GM06990 (cell line): ENCODE data around the gene DDX60.

ENCODE experiments used
- DNase-seq: peaks from one replicate; pipeline ENCODE4 v3.0.0-alpha.2; 2011; ENCODE audit not compliant: insufficient read length; ENCODE audit errors: extremely low read depth
- H3K27me3 ChIP-seq: replicated peaks from 2 replicates; pipeline ENCODE4 v1.6.0; 2011; ENCODE audit warnings: low read length; ENCODE audit not compliant: control insufficient read depth, insufficient read depth
- H3K36me3 ChIP-seq: 2 replicates; pipeline ENCODE4 v1.5.1; 2011; ENCODE audit warnings: low read length; ENCODE audit not compliant: control insufficient read depth, insufficient read depth
- H3K4me3 ChIP-seq: replicated peaks from 2 replicates; pipeline ENCODE4 v1.5.1; 2011; ENCODE audit warnings: low read depth, mild to moderate bottlenecking, control low read depth, low read length
- TF ChIP-seq, protein P1 (sequence below): IDR thresholded peaks from 2 replicates; pipeline ENCODE4 v1.5.1; 2011; ENCODE audit warnings: low read length, control low read depth, mild to moderate bottlenecking, inconsistent platforms; ENCODE audit not compliant: insufficient read depth, poor library complexity, severe bottlenecking

The DDX60 gene

DNA sequence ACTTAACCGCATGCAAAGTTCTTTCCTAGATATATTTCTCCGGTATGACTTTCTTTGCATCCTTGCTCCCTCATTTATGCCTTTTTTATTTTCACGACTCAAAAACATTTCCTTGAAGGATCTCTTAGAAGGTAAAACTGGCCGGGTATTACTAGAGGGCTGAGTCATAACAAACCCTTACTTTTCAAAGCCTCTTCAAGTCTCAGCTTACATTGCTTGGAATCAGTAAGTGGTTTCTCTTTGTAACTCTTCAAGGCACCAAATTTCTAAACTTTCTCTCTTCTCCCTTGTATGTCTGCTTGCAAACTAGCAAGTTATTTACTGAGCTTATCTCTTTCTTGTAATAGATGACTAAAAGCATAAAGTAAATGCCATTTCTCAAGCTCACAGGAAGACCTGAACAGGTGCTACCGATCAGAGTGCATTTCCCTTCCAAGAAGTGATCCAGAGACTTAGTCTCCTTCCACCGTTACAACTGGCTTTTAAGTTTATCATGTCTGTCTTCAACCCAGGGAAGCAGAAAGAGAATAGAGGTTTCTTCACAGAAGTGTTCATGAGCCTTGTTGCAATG, 150.8 kb downstream of the DDX60 start:
- Histone ChIP-seq H3K4me3 (no peak overlapping the region), H3K36me3 (no peaks in the 10 kb centered on the region), H3K27me3 (no peaks in the 10 kb centered on the region)
- TF ChIP-seq, protein P1, sequence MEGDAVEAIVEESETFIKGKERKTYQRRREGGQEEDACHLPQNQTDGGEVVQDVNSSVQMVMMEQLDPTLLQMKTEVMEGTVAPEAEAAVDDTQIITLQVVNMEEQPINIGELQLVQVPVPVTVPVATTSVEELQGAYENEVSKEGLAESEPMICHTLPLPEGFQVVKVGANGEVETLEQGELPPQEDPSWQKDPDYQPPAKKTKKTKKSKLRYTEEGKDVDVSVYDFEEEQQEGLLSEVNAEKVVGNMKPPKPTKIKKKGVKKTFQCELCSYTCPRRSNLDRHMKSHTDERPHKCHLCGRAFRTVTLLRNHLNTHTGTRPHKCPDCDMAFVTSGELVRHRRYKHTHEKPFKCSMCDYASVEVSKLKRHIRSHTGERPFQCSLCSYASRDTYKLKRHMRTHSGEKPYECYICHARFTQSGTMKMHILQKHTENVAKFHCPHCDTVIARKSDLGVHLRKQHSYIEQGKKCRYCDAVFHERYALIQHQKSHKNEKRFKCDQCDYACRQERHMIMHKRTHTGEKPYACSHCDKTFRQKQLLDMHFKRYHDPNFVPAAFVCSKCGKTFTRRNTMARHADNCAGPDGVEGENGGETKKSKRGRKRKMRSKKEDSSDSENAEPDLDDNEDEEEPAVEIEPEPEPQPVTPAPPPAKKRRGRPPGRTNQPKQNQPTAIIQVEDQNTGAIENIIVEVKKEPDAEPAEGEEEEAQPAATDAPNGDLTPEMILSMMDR = no peak
- no peak for DNase-seq
